NCI-H2171 (cell line): Measurements from ENCODE around the gene TMEM132D.
"Not testable (repeated sequence)": the region's sequence is repeated elsewhere in the genome, so short reads cannot be mapped to it uniquely, and the experiment has no call there.

Experiments used
- DNase-seq: peaks from one replicate; lab custom pipeline; 2025; lab: John Stamatoyannopoulos, UW

The TMEM132D gene

GRCh38 chr12:129237881-129238280 lies 665.9 kb downstream of the TMEM132D start:
- no peak for DNase-seq

DNA sequence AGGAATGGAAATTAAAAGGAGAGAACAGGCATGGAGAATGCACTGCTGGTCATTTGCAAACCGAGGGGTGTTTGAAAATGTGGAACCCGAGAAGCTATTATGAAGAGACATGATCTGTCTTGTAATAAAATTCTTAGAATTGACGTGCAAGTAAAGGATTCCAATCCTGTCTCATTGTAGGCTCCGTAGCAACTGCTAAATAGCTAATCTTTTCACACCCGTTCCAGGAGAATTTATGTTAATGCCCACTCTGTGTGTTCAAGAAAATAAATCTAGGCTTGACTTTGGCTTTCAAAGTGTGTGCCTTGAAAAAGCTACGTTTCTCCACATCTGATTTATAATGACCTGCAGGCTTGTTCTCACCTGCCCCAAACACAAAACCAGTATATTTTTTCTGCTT lies 669.6 kb downstream of the TMEM132D start:
- no peak for DNase-seq

GRCh38 chr12:129231491-129231890 lies 672.3 kb downstream of the TMEM132D start:
- no peak for DNase-seq

DNA sequence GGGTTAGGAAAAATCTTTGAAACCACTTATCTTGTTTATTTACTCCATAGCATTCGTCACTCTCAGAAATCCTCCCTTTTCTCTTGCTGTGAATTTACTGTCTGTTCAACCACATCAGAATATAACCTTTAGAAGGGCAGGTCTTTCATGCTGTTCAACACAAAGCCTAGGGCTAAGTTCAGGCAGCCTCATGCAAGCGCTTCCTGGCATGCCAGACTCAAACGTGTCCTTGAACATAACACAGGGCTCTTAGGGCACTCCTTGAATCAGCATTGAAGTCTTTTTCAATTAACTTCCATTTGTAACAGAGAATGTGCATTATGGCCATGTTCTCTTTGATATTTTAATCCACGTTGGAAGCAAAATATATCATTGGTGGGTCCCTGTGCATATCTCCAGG lies 672.8 kb downstream of the TMEM132D start:
- no peak for DNase-seq

- no peak for DNase-seq
These were observed 677.0 kb downstream of the TMEM132D start for GRCh38 chr12:129226851-129227250.

DNA sequence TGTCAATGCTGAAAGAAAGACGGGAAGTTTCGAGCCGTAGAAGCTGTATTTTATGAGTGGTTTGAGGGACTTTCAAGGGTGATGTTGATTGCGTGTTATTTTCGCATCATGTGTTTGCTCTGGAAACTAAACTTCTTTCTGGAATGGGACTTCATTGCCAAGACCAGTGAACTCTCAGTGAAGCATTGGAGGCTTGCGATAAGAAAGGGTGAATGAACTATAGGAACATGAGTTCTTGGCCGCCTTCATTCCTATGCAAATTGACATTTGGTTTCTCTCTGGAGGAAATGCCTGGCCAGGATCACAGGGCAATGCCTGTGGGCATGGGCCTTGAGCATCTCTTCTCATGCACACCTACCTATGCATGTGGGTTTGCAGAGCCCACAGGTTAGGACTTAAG lies 677.8 kb downstream of the TMEM132D start:
- no peak for DNase-seq

DNA sequence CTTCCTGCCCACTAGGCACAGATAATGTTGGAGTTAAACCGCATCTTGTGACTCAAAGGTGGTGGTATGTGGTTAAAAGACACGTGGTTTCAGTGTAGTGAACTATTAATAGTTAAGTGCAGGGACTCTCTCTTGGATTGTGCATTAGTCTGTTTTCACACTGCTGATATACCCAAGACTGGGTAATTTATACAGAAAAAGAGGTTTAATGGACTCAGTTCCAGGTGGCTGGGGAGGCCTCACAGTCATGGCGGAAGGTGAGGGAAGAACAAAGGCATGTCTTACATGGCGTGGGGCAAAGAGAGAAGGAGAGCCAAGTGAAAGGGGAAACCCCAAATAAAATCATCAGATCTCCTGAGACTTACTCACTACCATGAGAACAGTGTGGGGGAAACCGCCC lies 688.3 kb downstream of the TMEM132D start:
- DNase-seq = no peak

GRCh38 chr12:129213551-129213950 lies 690.3 kb downstream of the TMEM132D start:
- DNase-seq = no peak

- DNase-seq = no peak
These were observed 691.8 kb downstream of the TMEM132D start for GRCh38 chr12:129211862-129212630.

DNA sequence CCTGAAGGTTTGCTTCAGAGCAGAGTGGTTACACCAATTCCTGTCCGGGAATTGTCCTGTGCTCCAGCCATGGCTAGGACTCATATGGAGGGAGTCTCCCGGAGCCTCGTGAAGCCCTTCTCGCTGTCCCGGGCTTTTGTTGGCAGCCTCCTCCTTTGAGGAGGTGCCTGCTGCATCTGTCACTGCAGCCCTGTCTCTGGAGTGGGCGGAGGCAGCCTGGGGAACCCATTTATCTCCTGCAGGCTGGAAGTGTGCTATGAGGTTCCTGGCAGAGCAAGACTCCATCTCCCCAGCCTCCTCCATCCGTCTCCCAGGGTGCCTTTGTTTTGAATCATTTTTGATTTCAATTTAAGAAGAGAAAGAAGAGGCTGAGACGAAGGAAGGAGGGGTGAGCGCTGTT lies 695.3 kb downstream of the TMEM132D start:
- DNase-seq = no peak

- no peak for DNase-seq
These were observed 696.7 kb downstream of the TMEM132D start for GRCh38 chr12:129207084-129207483.

GRCh38 chr12:129203456-129203855 lies 700.4 kb downstream of the TMEM132D start:
- DNase-seq = no peak

DNA sequence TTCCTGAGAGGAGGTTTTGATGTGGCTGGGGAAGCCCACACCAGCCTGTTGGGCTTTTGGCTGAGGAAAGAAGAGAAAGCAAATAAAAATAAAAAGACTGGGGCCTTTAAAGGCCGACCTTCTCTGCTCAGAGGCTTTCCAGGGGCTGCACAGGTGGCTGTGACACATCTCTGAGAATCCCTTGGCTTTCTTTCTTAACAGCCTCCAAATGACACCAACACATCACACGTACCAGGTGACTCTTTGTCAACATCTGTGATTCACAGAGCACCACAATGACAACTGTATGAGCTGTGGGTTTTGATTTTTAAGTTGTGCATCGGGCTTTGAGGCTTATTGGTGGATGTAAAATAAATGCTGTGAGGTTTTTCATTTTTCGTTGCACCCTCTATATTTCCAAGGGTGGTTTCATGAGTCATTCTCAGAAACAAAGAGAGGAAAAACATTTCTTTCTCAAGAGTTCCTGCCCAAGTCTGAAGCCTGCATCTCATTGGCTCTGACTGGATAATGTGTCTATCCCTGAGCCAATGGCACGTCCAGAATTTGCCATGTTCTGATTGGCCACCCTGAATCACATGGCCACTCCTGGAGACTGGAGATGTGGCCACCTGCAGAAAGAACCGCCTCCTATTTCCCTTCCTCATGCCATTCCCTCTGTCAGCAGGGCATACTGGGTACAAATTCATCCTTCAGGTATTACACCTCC lies 701.6 kb downstream of the TMEM132D start:
- no peak for DNase-seq

DNA sequence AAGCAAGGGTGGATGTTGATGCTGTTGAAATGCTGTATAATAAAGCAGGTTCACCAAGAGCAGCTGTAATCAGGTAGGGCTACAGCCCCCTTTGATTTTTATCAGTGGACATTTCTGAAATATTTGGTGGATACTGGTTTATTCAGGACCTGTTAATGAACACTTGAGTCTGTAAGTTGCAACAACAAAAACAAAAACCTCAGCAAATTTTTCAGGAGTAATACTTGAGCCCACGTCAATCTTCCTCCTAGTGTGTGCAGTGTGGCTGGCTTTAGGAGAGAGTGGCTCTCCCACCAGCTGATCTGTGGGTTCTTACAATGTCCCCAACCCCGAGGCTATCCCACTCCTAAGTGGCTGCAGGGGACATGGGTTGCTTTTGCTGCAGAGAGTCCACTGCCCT lies 702.8 kb downstream of the TMEM132D start:
- DNase-seq = no peak

- no peak for DNase-seq
These were observed 703.2 kb downstream of the TMEM132D start for GRCh38 chr12:129200576-129200975.

DNA sequence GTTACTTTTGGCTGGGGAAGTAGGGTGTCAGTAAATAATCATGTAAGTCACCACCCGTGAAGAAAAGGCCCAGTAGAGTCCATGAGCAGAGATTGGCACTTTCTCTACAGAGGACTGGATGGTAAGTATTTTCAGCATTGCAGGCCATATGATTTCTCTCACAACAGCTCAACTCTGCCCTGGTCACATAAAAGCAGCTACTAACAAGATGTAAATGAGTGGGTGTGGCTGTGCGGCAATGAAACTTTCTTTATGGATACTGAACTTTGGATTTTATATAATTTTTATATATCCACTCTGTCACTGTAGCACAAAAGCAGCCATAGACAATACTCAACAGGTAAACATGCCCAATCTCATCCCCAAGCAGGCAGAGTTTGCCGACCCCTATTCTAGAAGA lies 706.9 kb downstream of the TMEM132D start:
- no peak for DNase-seq

GRCh38 chr12:129195081-129195480 lies 708.7 kb downstream of the TMEM132D start:
- DNase-seq = no peak

DNA sequence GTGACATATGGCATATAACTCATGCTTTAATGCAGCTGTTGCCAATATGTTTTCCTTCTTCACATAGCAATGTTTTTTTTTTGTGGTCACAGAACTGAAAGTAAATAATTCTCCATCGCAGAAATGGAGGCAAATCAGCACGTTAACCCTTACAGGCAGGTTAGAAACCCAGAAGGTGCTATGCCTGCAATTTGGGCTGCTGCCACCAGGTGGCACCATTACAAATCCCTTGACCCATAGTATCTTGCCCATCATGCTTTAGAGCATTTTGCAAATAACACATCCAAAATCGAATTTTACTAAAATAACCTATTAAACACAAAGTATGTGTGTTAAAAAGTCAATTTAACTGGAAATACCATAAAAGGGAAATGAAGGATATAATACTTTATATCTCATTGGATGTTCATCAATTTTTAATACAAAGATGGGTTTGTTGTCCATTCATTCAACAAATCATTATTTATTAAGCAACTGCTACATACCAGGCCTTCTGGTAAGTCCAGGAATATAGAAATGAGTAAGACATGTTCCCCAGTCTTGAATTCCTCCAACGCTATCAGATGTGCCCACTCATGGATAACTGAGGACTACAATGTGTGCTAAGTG lies 710.5 kb downstream of the TMEM132D start:
- DNase-seq = peak; percentile 47

DNA sequence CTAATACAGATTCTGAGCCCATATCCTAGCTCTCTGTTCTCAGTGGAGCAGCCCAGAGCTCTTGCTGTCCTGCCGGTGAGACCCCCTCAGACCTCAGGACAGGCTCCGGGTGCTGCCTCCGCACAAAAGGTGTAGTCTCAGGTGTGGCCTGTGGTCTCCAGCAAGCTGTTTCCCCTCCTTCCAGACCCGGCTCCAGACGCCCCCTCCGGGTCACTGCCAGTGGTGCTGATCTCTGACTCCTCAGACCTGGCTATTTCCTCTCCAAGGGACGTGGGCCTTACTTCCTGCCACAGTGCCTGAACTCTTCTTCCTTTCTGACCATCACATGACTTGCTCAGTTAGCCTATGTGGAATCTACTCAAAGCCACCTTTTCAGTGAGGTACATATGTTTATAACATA lies 713.0 kb downstream of the TMEM132D start:
- DNase-seq = no peak

DNA sequence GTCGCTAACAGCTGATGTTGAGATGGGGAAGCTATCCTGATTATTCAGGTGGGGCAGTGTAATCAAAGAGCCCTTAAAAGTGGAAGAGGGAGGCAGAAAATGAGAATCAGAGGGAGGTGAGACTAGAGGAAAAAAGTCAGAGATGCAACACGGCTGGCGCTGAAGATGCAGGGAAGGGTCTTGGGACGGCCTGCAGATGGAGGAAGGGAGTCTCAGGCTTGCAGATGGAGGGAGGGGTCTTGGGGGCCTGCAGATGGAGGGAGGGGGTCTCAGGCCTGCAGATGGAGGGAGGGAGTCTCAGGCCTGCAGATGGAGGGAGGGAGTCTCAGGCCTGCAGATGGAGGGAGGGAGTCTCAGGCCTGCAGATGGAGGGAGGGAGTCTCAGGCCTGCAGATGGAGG lies 713.9 kb downstream of the TMEM132D start:
- not testable (repeated sequence) for DNase-seq

DNA sequence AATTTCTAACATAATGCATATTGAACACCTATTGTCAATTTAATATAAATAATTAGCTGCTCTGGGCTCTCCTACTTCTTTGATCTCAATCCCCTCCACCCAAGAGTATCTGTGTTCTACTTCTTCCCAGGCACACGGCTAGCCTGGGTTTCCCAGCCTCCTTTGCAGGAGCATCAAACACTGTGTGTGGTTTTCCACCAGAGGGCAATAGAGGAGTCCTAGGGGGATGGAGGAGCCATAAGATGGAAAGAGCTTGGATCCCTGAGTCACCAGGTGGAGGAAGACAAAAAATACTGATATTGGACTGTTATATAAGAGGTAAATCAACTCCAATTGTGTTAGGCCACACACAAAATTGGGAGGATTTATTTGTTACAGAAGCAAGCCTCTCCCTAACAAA lies 716.9 kb downstream of the TMEM132D start:
- no peak for DNase-seq

DNA sequence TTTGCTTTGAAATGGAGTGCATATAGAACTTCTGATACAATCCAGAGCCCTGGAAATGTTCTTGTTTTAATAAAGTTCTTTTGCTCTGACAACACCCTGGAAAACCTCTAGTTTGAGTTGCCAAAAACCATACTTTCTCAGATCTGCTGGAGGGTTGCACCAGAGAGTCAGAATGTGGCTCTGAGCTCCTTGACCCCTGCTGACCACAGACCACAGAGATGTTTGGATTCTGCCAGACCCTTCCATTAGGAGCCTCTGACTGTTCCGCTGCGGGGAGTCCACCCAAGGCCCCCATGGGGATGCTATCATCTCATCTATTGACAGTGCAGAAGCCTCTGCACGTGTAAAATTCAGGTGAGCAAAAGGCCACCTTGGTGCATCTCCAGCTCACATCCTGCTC lies 718.0 kb downstream of the TMEM132D start:
- no peak for DNase-seq
